GM12865 (cell line): ENCODE measurements around the gene SASH1.

Experiments
- DNase-seq: peaks from one replicate; pipeline ENCODE4 v3.0.0; 2010; ENCODE audit warnings: low read depth
- H3K4me3 ChIP-seq: 2 replicates; pipeline ENCODE4 v1.5.1; 2011; ENCODE audit warnings: mild to moderate bottlenecking, low read depth, low read length, control low read depth
- TF ChIP-seq, protein P1 (sequence below): IDR thresholded peaks from 2 replicates; pipeline ENCODE4 v1.5.1; 2011; ENCODE audit warnings: low read length, control low read depth, low read depth, inconsistent platforms; ENCODE audit not compliant: insufficient read depth; ENCODE audit errors: missing control alignments

SASH1 gene

DNA sequence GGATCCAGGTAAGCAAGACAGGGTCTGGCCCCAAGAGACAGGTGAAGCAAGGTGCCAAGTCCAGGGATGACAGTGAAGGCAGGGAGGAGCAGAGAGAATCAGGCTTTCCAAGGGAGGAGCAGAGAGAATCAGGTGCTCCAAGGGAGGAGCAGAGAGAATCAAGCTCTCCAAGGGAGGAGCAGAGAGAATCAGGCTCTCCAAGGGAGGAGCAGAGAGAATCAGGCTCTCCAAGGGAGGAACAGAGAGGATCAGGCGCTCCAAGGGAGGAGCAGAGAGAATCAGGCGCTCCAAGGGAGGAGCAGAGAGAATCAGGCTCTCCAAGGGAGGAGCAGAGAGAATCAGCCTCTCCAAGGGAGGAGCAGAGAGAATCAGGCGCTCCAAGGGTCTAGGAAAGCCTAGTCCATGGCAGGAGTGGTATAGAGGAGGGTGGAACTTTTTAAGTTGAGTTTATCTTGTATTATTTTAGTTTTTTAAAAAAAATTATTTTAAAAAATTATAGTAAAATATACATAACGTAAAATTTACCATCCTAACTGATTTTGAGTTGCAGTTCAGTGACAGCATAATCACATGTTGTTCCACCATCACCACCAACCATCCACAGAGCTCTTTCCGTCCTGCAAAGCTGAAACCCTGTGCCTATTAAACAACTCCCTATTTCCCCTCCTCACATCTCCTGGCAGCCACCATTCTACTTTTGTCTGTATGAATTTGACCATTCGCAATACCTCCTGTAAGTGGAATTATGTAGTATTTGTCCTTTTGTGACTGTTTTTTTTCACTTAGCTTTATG is 64.1 kb downstream of the SASH1 start:
- H3K4me3 ChIP-seq = no peak overlapping the region
- TF ChIP-seq, protein P1, sequence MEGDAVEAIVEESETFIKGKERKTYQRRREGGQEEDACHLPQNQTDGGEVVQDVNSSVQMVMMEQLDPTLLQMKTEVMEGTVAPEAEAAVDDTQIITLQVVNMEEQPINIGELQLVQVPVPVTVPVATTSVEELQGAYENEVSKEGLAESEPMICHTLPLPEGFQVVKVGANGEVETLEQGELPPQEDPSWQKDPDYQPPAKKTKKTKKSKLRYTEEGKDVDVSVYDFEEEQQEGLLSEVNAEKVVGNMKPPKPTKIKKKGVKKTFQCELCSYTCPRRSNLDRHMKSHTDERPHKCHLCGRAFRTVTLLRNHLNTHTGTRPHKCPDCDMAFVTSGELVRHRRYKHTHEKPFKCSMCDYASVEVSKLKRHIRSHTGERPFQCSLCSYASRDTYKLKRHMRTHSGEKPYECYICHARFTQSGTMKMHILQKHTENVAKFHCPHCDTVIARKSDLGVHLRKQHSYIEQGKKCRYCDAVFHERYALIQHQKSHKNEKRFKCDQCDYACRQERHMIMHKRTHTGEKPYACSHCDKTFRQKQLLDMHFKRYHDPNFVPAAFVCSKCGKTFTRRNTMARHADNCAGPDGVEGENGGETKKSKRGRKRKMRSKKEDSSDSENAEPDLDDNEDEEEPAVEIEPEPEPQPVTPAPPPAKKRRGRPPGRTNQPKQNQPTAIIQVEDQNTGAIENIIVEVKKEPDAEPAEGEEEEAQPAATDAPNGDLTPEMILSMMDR = no peak
- DNase-seq = no peak

DNA sequence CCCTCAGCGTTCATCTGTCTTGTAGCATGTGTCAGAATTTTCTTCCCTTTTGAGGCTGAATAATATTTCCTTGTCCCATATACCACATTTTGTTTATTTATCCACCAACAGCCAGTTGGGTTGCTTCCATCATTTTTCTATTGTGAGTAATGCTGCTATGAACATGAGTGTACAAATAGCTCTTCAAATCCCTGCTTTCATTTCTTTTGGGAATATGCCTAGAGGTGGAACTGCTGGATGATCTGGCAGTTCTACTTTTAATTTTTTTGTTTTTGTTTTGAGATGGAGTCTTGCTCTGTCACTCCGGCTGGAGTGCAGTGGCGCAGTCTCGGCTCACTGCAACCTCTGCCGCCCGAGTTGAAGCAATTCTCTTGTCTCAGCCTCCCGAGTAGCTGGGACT is 64.7 kb downstream of the SASH1 start:
- DNase-seq = no peak
- TF ChIP-seq, protein P1 = no peak
- H3K4me3 ChIP-seq = no peak overlapping the region

DNA sequence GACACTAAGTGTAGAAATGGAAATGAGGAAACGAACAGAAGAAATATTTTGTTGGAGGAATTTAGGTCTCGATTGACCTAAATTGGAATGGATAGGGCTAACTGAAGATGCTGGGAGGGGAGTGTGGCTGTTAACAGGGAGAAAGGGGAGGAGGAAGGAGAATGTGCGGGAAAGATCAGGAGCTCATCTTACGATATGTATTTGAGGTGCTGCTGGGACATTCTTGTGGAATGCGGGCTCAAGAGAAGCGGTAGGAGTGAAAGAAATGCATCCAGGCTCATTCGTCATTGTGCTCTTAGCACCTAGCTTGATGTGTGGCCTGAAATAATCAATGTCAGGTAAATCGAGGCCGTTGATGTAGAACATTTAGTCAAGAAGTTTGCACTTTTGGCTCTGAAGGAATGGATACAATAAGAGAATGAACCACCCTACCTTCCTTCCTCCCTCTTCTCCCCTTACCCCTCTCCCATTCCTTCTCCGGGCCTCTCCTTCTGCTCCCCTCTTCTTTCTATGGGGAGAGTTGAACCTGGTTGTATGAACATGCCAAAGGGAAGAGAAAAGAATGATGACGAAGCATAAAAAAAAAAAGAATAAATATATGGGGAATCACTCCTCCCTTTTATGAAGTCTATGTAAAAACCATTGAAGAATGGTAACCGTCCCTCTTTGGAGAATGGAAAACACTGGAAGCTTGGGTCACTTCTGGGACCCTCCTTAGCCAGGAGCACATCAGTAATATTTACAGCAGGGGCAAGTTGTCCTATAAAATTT is 70.9 kb downstream of the SASH1 start:
- no peak for DNase-seq
- H3K4me3 ChIP-seq = no peak overlapping the region
- TF ChIP-seq, protein P1 = no peak

DNA sequence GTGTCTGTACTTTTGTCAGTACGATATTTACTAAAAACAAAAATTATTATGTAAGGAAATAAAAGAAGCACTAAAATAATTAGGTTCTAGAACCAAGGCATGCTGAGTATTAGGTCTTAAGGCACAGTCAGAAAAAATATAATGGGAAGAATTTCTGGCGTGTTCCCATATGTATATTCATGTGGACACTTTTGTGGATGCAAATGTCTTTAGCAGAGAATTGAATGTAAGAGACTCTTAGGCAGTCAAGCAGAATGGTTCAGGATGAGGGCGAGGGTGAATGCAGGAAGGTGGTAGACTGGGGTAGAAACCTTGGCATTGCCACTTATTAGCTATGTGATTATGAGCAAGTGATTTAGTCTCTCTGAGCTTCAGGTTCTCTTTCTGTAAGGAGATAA is 71.5 kb downstream of the SASH1 start:
- TF ChIP-seq, protein P1 = no peak
- DNase-seq = no peak

DNA sequence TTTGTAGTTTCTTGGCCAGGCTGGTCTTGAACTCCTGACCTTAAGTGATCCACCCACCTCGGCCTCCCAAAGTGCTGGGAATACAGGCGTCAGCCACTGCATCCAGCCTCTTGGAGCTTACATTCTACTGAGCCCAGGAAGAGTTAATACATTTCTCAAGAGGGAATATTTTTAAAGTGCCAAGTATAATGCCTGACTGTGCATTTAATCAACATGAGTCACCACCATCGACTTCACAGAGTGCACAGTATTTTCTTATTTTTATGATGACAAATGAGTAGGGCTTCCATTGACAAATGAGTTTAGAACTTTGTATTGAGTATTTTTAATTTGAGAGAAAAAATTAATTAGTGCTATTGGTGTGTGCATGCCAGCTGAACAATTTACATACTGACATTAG is 72.2 kb downstream of the SASH1 start:
- DNase-seq = no peak
- no peak overlapping the region for H3K4me3 ChIP-seq
- TF ChIP-seq, protein P1 = no peak

More for the DNA sequence above, 71.5 kb downstream of the SASH1 start:
- H3K4me3 ChIP-seq = no peak overlapping the region

DNA sequence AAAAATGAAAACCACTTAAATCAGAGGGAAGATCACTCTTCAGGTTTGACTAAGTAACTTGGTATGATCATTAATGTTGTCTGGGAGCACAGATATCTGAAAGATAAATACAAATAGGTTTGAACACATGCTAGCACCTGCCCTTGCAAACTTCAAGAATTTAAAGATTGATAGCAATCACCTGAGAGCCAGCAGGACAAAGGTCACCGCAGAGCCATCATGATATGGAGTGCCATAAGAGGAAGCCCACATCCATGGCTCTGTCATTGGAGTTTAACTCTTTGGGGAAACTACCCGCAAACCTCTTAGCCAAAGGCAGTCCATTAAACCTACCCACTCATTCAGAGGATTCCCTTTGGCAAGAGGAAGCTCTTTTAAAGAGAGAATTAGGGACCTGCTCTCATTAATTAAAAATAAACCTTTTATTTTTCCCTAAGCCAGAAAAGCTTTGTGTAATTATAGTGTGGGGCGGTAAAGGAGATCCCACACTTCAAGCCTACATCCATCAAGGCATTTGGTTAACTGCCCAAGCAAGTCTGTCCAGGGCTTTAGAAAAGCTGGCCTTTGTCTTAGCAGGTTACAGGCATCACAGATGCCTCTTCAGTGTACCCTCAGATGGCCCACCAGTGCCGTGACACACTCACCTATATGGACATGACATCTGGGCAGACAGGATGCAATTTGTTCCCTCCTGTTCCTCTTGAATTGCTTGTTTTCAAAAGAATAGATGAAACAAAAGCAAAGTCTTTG is 73.0 kb downstream of the SASH1 start:
- DNase-seq = no peak
- no peak overlapping the region for H3K4me3 ChIP-seq
- TF ChIP-seq, protein P1 = no peak
